HEK293 (cell line): ENCODE measurements around the gene SVOP.

Experiments
- CTCF ChIA-PET: fragments of 350-600 bp; formaldehyde crosslinking; extraction: SDS; loops from one replicate; lab custom pipeline; 2021; ENCODE audit warnings: antibody characterized with exemption; lab: Yijun Ruan, JAX
- POLR2A ChIA-PET: fragments of 300-600 bp; formaldehyde crosslinking; extraction: SDS; loops from one replicate; lab custom pipeline; 2020; ENCODE audit warnings: antibody characterized with exemption, inconsistent platforms; lab: Yijun Ruan, JAX
- H3K27ac ChIP-seq: fragments of 200-500 bp; sonication (Bioruptor generic); 2 replicates; pipeline ENCODE4 v1.5.1; 2014; ENCODE audit warnings: low read depth, low read length, control low read depth, inconsistent platforms; ENCODE audit errors: extremely low read depth
- H3K36me3 ChIP-seq, 2 experiments: fragments of 200-500 bp in 1 of 2; sonication (Bioruptor generic) in 1 of 2; 1 replicate in 1 of 2; 2 replicates in 1 of 2; pipeline ENCODE4 v1.5.1; 2014 to 2017; ENCODE audit warnings: inconsistent platforms in 2 of 2, low read length in 2 of 2; ENCODE audit not compliant: control insufficient read depth in 2 of 2, insufficient read depth in 1 of 2
- H3K4me1 ChIP-seq: fragments of 200-500 bp; sonication (Bioruptor generic); 2 replicates; pipeline ENCODE4 v1.5.1; 2014; ENCODE audit warnings: mild to moderate bottlenecking, low read length, inconsistent platforms; ENCODE audit not compliant: control insufficient read depth, insufficient read depth
- H3K4me3 ChIP-seq: 2 replicates; pipeline ENCODE4 v1.5.1; 2011; ENCODE audit warnings: low read depth, mild to moderate bottlenecking, control low read depth, low read length, moderate library complexity
- H3K9me3 ChIP-seq: fragments of 200-500 bp; sonication (Bioruptor generic); 2 replicates; pipeline ENCODE4 v1.5.1; 2014; ENCODE audit warnings: low read depth, low read length, inconsistent platforms; ENCODE audit not compliant: control insufficient read depth, insufficient read depth
- GLIS2 ChIP-seq: fragments of 450-650 bp; formaldehyde crosslinking; IDR thresholded peaks from 2 replicates; pipeline ENCODE4 v1.5.1; 2016; ENCODE audit warnings: missing biosample characterization, missing genetic modification characterization
- HOXA7 ChIP-seq: sonication (generic); formaldehyde crosslinking; IDR thresholded peaks from 2 replicates; pipeline ENCODE4 v1.8.1; 2022; ENCODE audit warnings: missing genetic modification reagents, borderline replicate concordance
- KLF1 ChIP-seq: fragments of 450-650 bp; formaldehyde crosslinking; IDR thresholded peaks from 2 replicates; pipeline ENCODE4 v1.5.1; 2016; ENCODE audit warnings: missing biosample characterization, missing genetic modification characterization
- MYNN ChIP-seq: fragments of 450-650 bp; formaldehyde crosslinking; IDR thresholded peaks from 2 replicates; pipeline ENCODE4 v1.5.1; 2016; ENCODE audit warnings: missing biosample characterization, missing genetic modification characterization, borderline replicate concordance
- SCRT1 ChIP-seq: fragments of 450-650 bp; formaldehyde crosslinking; IDR thresholded peaks from 2 replicates; pipeline ENCODE4 v1.5.1; 2016; ENCODE audit warnings: missing biosample characterization, missing genetic modification characterization, borderline replicate concordance
- ZBTB21 ChIP-seq: fragments of 450-650 bp; formaldehyde crosslinking; IDR thresholded peaks from 2 replicates; pipeline ENCODE4 v1.5.1; 2017; ENCODE audit warnings: missing biosample characterization, missing genetic modification characterization
- ZBTB48 ChIP-seq: fragments of 450-650 bp; formaldehyde crosslinking; IDR thresholded peaks from 2 replicates; pipeline ENCODE4 v1.5.1; 2016; ENCODE audit warnings: missing biosample characterization, missing genetic modification characterization
- ZFP37 ChIP-seq: fragments of 450-650 bp; formaldehyde crosslinking; IDR thresholded peaks from 2 replicates; pipeline ENCODE4 v1.5.1; 2016; ENCODE audit warnings: missing biosample characterization, missing genetic modification characterization
- ZNF132 ChIP-seq: fragments of 450-650 bp; formaldehyde crosslinking; IDR thresholded peaks from 2 replicates; pipeline ENCODE4 v1.5.1; 2017; ENCODE audit warnings: missing biosample characterization, missing genetic modification characterization, borderline replicate concordance
- ZNF169 ChIP-seq: fragments of 450-650 bp; formaldehyde crosslinking; IDR thresholded peaks from 2 replicates; pipeline ENCODE4 v1.5.1; 2016; ENCODE audit warnings: missing biosample characterization, missing genetic modification characterization
- ZNF2 ChIP-seq: fragments of 450-650 bp; formaldehyde crosslinking; IDR thresholded peaks from 2 replicates; pipeline ENCODE4 v1.5.1; 2016; ENCODE audit warnings: missing biosample characterization, missing genetic modification characterization
- ZNF202 ChIP-seq: fragments of 450-650 bp; formaldehyde crosslinking; IDR thresholded peaks from 2 replicates; pipeline ENCODE4 v1.5.1; 2016; ENCODE audit warnings: missing biosample characterization, missing genetic modification characterization, borderline replicate concordance
- ZNF292 ChIP-seq: fragments of 450-650 bp; formaldehyde crosslinking; IDR thresholded peaks from 2 replicates; pipeline ENCODE4 v1.5.1; 2016; ENCODE audit warnings: low read depth, missing biosample characterization, missing genetic modification characterization, borderline replicate concordance
- ZNF391 ChIP-seq: fragments of 450-650 bp; formaldehyde crosslinking; IDR thresholded peaks from 2 replicates; pipeline ENCODE4 v1.5.1; 2016; ENCODE audit warnings: low read depth, missing biosample characterization, missing genetic modification characterization, borderline replicate concordance
- ZNF521 ChIP-seq: fragments of 450-650 bp; formaldehyde crosslinking; IDR thresholded peaks from 2 replicates; pipeline ENCODE4 v1.5.1; 2017; ENCODE audit warnings: missing biosample characterization, mild to moderate bottlenecking, missing genetic modification characterization
- ZNF624 ChIP-seq: fragments of 450-650 bp; formaldehyde crosslinking; IDR thresholded peaks from 2 replicates; pipeline ENCODE4 v1.5.1; 2017; ENCODE audit warnings: missing biosample characterization, missing genetic modification characterization
- ZNF658 ChIP-seq: fragments of 450-650 bp; formaldehyde crosslinking; IDR thresholded peaks from 2 replicates; pipeline ENCODE4; 2016; ENCODE audit warnings: missing biosample characterization, missing genetic modification characterization
- ZNF670 ChIP-seq: fragments of 450-650 bp; formaldehyde crosslinking; IDR thresholded peaks from 2 replicates; pipeline ENCODE4 v1.5.1; 2016; ENCODE audit warnings: missing biosample characterization, missing genetic modification characterization, low read depth
- ZNF701 ChIP-seq: fragments of 450-650 bp; formaldehyde crosslinking; IDR thresholded peaks from 2 replicates; pipeline ENCODE4 v1.5.1; 2016; ENCODE audit warnings: missing biosample characterization, missing genetic modification characterization
- ZNF768 ChIP-seq: fragments of 450-650 bp; formaldehyde crosslinking; IDR thresholded peaks from 2 replicates; pipeline ENCODE4 v1.5.1; 2018; ENCODE audit warnings: missing biosample characterization, mild to moderate bottlenecking, missing genetic modification characterization
- ZNF777 ChIP-seq: fragments of 450-650 bp; formaldehyde crosslinking; IDR thresholded peaks from 2 replicates; pipeline ENCODE4 v1.5.1; 2017; ENCODE audit warnings: missing biosample characterization, missing genetic modification characterization, borderline replicate concordance
- ZNF843 ChIP-seq: fragments of 450-650 bp; formaldehyde crosslinking; IDR thresholded peaks from 2 replicates; pipeline ENCODE4 v1.5.1; 2016; ENCODE audit warnings: missing biosample characterization, missing genetic modification characterization
- ZSCAN16 ChIP-seq: fragments of 450-650 bp; formaldehyde crosslinking; IDR thresholded peaks from 2 replicates; pipeline ENCODE4 v1.5.1; 2016; ENCODE audit warnings: missing biosample characterization, missing genetic modification characterization
- ZSCAN23 ChIP-seq: fragments of 450-650 bp; formaldehyde crosslinking; IDR thresholded peaks from 2 replicates; pipeline ENCODE4 v1.5.1; 2016; ENCODE audit warnings: missing biosample characterization, missing genetic modification characterization
- TF ChIP-seq, protein P1 (sequence below): fragments of 450-650 bp; formaldehyde crosslinking; IDR thresholded peaks from 2 replicates; pipeline ENCODE4 v1.5.1; 2016; ENCODE audit warnings: missing biosample characterization, missing genetic modification characterization
- TF ChIP-seq, protein P2 (sequence below): fragments of 450-650 bp; formaldehyde crosslinking; IDR thresholded peaks from 2 replicates; pipeline ENCODE4 v1.5.1; 2016; ENCODE audit warnings: missing biosample characterization, missing genetic modification characterization
- TF ChIP-seq, protein P3 (sequence below): IDR thresholded peaks from 2 replicates; pipeline ENCODE4 v1.6.1; 2011; ENCODE audit warnings: mild to moderate bottlenecking, low read depth, low read length, borderline replicate concordance
- TF ChIP-seq, protein P4 (sequence below): fragments of 450-650 bp; formaldehyde crosslinking; IDR thresholded peaks from 2 replicates; pipeline ENCODE4 v1.5.1; 2016; ENCODE audit warnings: missing biosample characterization, missing genetic modification characterization
- TF ChIP-seq, protein P5 (sequence below): fragments of 450-650 bp; formaldehyde crosslinking; IDR thresholded peaks from 2 replicates; pipeline ENCODE4 v1.5.1; 2016; ENCODE audit warnings: missing biosample characterization, missing genetic modification characterization

Gene SVOP

DNA sequence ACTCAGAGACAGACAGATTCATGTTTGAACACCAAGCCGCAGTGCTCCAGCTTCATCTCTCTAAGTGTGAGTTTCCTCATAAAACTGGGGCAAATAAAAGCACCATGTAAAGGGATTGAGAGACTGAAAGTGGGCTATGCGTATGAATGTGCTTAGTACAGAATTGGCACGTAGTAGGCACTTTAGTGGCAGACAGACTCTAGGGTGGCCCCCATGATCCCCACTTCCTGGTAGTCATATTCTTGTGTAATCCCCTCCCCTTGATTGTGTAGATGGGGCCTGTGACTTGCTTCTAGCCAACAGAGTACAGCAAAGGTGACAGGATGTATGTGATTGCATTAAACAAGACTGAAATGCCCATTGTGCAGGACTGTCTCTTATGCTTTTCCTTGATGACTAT, 98.0 kb downstream of the SVOP start:
- ChIA-PET CTCF (no interaction called here), POLR2A (no interaction called here)
- Histone ChIP-seq H3K27ac (no peak overlapping the region), H3K4me3 (no peak overlapping the region)
- TF ChIP-seq ZNF768 (tag by site-specific recombination) (no peak), ZNF292 (tag by site-specific recombination) (no peak), ZNF670 (tag by site-specific recombination) (no peak), ZSCAN23 (no peak), ZNF391 (no peak), ZNF701 (tag by site-specific recombination) (no peak), ZFP37 (tag by site-specific recombination) (no peak), ZNF2 (no peak), ZNF202 (tag by site-specific recombination) (no peak), MYNN (tag by site-specific recombination) (no peak)
- TF ChIP-seq, protein P1, sequence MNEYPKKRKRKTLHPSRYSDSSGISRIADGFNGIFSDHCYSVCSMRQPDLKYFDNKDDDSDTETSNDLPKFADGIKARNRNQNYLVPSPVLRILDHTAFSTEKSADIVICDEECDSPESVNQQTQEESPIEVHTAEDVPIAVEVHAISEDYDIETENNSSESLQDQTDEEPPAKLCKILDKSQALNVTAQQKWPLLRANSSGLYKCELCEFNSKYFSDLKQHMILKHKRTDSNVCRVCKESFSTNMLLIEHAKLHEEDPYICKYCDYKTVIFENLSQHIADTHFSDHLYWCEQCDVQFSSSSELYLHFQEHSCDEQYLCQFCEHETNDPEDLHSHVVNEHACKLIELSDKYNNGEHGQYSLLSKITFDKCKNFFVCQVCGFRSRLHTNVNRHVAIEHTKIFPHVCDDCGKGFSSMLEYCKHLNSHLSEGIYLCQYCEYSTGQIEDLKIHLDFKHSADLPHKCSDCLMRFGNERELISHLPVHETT (tag by site-specific recombination), result no peak
- TF ChIP-seq, protein P2, sequence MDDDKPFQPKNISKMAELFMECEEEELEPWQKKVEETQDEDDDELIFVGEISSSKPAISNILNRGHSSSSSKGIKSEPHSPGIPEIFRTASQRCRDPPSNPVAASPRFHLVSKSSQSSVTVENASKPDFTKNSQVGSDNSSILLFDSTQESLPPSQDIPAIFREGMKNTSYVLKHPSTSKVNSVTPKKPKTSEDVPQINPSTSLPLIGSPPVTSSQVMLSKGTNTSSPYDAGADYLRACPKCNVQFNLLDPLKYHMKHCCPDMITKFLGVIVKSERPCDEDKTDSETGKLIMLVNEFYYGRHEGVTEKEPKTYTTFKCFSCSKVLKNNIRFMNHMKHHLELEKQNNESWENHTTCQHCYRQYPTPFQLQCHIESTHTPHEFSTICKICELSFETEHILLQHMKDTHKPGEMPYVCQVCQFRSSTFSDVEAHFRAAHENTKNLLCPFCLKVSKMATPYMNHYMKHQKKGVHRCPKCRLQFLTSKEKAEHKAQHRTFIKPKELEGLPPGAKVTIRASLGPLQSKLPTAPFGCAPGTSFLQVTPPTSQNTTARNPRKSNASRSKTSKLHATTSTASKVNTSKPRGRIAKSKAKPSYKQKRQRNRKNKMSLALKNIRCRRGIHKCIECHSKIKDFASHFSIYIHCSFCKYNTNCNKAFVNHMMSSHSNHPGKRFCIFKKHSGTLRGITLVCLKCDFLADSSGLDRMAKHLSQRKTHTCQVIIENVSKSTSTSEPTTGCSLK (tag by site-specific recombination), result no peak
- TF ChIP-seq, all 188 proteins: peak for 0
- Histone ChIP-seq H3K4me1 (no peaks in the 10 kb centered on the region), H3K9me3 (no peaks in the 10 kb centered on the region), H3K36me3 (no peaks in the 10 kb centered on the region)

DNA sequence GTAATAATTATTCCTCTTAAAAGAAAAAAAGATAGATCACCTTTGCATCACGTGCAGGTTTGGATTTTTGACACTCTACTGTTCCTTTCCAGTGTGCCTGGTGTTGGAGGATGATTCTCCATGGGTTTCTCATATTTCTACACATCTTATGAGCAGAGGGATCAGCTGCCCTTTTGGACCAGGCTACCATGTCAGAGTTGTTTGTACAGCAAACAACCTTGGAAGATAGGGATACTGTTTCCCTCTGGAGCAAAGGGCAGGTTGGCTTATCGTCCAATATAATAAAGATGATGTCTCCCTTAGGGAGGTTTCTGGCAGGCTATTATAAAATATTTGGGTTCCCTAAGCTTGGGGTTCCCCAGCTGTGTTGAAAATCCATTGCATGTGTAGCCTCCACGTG, 98.9 kb downstream of the SVOP start:
- Histone ChIP-seq H3K4me1 (no peaks in the 10 kb centered on the region), H3K36me3 (no peaks in the 10 kb centered on the region), H3K4me3 (no peak overlapping the region), H3K9me3 (no peaks in the 10 kb centered on the region), H3K27ac (no peak overlapping the region)
- CTCF ChIA-PET, result interaction anchor here (1.1 kb wide), 2 partner anchors 11 to 69 kb away, joined by 3 to 4 read pairs; no protein-coding TSS in a partner anchor
- POLR2A ChIA-PET, result no interaction called here
- no peak for TF ChIP-seq ZNF624 (tag by site-specific recombination)
- no peak for TF ChIP-seq KLF1
- TF ChIP-seq ZNF521, result no peak
- TF ChIP-seq GLIS2 (tag by site-specific recombination), result no peak
- TF ChIP-seq, protein P3, sequence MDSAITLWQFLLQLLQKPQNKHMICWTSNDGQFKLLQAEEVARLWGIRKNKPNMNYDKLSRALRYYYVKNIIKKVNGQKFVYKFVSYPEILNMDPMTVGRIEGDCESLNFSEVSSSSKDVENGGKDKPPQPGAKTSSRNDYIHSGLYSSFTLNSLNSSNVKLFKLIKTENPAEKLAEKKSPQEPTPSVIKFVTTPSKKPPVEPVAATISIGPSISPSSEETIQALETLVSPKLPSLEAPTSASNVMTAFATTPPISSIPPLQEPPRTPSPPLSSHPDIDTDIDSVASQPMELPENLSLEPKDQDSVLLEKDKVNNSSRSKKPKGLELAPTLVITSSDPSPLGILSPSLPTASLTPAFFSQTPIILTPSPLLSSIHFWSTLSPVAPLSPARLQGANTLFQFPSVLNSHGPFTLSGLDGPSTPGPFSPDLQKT, result no peak
- TF ChIP-seq ZSCAN16 (tag by site-specific recombination), result no peak
- no peak for TF ChIP-seq ZBTB48 (tag by site-specific recombination)
- TF ChIP-seq ZNF777, result no peak
- TF ChIP-seq, protein P4, sequence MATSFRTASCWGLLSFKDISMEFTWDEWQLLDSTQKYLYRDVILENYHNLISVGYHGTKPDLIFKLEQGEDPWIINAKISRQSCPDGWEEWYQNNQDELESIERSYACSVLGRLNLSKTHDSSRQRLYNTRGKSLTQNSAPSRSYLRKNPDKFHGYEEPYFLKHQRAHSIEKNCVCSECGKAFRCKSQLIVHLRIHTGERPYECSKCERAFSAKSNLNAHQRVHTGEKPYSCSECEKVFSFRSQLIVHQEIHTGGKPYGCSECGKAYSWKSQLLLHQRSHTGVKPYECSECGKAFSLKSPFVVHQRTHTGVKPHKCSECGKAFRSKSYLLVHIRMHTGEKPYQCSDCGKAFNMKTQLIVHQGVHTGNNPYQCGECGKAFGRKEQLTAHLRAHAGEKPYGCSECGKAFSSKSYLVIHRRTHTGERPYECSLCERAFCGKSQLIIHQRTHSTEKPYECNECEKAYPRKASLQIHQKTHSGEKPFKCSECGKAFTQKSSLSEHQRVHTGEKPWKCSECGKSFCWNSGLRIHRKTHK, result no peak
- TF ChIP-seq ZBTB21 (tag by site-specific recombination), result no peak
- no peak for TF ChIP-seq SCRT1 (tag by site-specific recombination)
- TF ChIP-seq, protein P5, sequence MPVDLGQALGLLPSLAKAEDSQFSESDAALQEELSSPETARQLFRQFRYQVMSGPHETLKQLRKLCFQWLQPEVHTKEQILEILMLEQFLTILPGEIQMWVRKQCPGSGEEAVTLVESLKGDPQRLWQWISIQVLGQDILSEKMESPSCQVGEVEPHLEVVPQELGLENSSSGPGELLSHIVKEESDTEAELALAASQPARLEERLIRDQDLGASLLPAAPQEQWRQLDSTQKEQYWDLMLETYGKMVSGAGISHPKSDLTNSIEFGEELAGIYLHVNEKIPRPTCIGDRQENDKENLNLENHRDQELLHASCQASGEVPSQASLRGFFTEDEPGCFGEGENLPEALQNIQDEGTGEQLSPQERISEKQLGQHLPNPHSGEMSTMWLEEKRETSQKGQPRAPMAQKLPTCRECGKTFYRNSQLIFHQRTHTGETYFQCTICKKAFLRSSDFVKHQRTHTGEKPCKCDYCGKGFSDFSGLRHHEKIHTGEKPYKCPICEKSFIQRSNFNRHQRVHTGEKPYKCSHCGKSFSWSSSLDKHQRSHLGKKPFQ (tag by site-specific recombination), result no peak
- no peak for TF ChIP-seq ZNF132
- no peak for TF ChIP-seq ZNF658
- TF ChIP-seq ZNF843 (tag by site-specific recombination), result no peak
- TF ChIP-seq ZNF169, result no peak
- no peak for TF ChIP-seq HOXA7 (CRISPR knock-in tag)
